Lung (tissue), 12 donors: ENCODE results near the gene PLXNA2. TPM values are rescaled to one million over a fixed set of nuclear protein-coding genes. Genes with fewer than 3 reads are reported as not detected.

Experiments
- ATAC-seq: fragments of 200-7000 bp; cut with Tn5 transposase; one replicate; pipeline ENCODE4 v1.9.1; 2020; ENCODE audit warnings: moderate number of reproducible peaks; ENCODE audit not compliant: insufficient read depth, low FRiP score
- DNase-seq, 3 donors: peaks; one replicate each; pipeline ENCODE4 v3.0.0-alpha.2; 2013 to 2017
- H3K27ac ChIP-seq, 2 donors: one replicate each; pipeline ENCODE4 v1.5.1; 2013; ENCODE audit warnings: mild to moderate bottlenecking in 2 of 2, moderate library complexity in 2 of 2, control low read depth in 1 of 2, inconsistent platforms in 1 of 2, low read depth in 1 of 2, low read length in 1 of 2
- H3K27me3 ChIP-seq, 3 donors: one replicate each; pipeline ENCODE4 v1.5.1; 2013; ENCODE audit warnings: low read length in 2 of 3; ENCODE audit not compliant: control insufficient read depth in 3 of 3, insufficient read depth in 3 of 3
- H3K36me3 ChIP-seq, 4 donors: one replicate each; pipeline ENCODE4 v1.5.1; 2013; ENCODE audit warnings: low read length in 4 of 4, mild to moderate bottlenecking in 1 of 4, moderate library complexity in 1 of 4; ENCODE audit not compliant: control insufficient read depth in 4 of 4, insufficient read depth in 4 of 4
- H3K4me1 ChIP-seq, 5 donors: one replicate each; pipeline ENCODE4 v1.5.1; 2013; ENCODE audit warnings: low read length in 5 of 5, mild to moderate bottlenecking in 2 of 5, moderate library complexity in 1 of 5; ENCODE audit not compliant: control insufficient read depth in 5 of 5, insufficient read depth in 5 of 5
- H3K4me3 ChIP-seq: one replicate; pipeline ENCODE4 v1.5.1; 2013; ENCODE audit warnings: mild to moderate bottlenecking, control low read depth, moderate library complexity
- H3K9ac ChIP-seq, 2 donors: one replicate each; pipeline ENCODE4 v1.5.1; 2013; ENCODE audit warnings: low read length in 2 of 2, control low read depth in 1 of 2; ENCODE audit not compliant: insufficient read depth in 1 of 2
- H3K9me3 ChIP-seq, 4 donors: one replicate each; pipeline ENCODE4 v1.5.1; 2013; ENCODE audit warnings: low read length in 3 of 4, mild to moderate bottlenecking in 1 of 4, moderate library complexity in 1 of 4; ENCODE audit not compliant: control insufficient read depth in 4 of 4, insufficient read depth in 3 of 4
- CTCF ChIP-seq: IDR thresholded peaks from 2 replicates; pipeline ENCODE4 v1.5.1; 2012; ENCODE audit warnings: mild to moderate bottlenecking; ENCODE audit errors: control extremely low read depth, extremely low read depth
- WGBS, 2 donors: extraction: QIAGEN DNeasy Blood & Tissue Kit; methylation state at CpG; one replicate each; pipeline ENCODE4 v1.1.7; 2013; 5-methylcytosine and 5-hydroxymethylcytosine counted together
- polyA plus RNA-seq, 2 donors: library from polyadenylated mRNA; stranded (reverse); fragments of 200-250 nt; gene quantifications; one replicate each; pipeline ENCODE4 v1.2.1, GENCODE V29; 2013
- total RNA-seq, 2 donors: library from RNA; depleted of rRNA in 1 of 2; stranded (reverse); fragments of >200 nt in 1 of 2; gene quantifications; one replicate each; pipeline ENCODE4 v1.2.1, GENCODE V29; 2014 to 2021
- donor health status: control.
- donor health status: control.
- donor health status: Bipolar disorder and iron deficiency.
- donor health status: healthy.
- donor health status: DM: yes; HTN: yes; CAD: no.

Gene PLXNA2
- total and polyA plus RNA-seq, 4 donors: 13.2 to 118 (median 32.6) TPM

GRCh38 chr1:208118306-208118705, 125.9 kb downstream of the PLXNA2 start:
- 66 to 73% methylated on average over 5 of the region's 5 CpGs for WGBS, 2 donors

GRCh38 chr1:208117826-208118225, 126.4 kb downstream of the PLXNA2 start:
- ATAC-seq (no peak), DNase-seq (no peak)
- Histone ChIP-seq H3K4me1 (peaks cover 0 to 4% (median 0%) of the 10 kb centered on the region in 5 donors), H3K27me3 (no peaks in the 10 kb centered on the region), H3K27ac (no peak overlapping the region), H3K9ac (no peak overlapping the region), H3K9me3 (no peaks in the 10 kb centered on the region), H3K4me3 (no peak overlapping the region), H3K36me3 (no peaks in the 10 kb centered on the region)
- no peak for TF ChIP-seq CTCF
- 71 to 87% methylated on average over 4 of the region's 4 CpGs for WGBS, 2 donors

More at GRCh38 chr1:208118306-208118705, 125.9 kb downstream of the PLXNA2 start:
- no peak for TF ChIP-seq CTCF
- H3K27me3 ChIP-seq: no peaks in the 10 kb centered on the region
- H3K9me3 ChIP-seq: no peaks in the 10 kb centered on the region
- no peak overlapping the region for H3K4me3 ChIP-seq
- no peaks in the 10 kb centered on the region for H3K36me3 ChIP-seq
- no peak overlapping the region for H3K9ac ChIP-seq
- DNase-seq (no peak), ATAC-seq (no peak)
- H3K27ac ChIP-seq: no peak overlapping the region
- H3K4me1 ChIP-seq: peaks cover 0 to 4% (median 0%) of the 10 kb centered on the region in 5 donors

DNA sequence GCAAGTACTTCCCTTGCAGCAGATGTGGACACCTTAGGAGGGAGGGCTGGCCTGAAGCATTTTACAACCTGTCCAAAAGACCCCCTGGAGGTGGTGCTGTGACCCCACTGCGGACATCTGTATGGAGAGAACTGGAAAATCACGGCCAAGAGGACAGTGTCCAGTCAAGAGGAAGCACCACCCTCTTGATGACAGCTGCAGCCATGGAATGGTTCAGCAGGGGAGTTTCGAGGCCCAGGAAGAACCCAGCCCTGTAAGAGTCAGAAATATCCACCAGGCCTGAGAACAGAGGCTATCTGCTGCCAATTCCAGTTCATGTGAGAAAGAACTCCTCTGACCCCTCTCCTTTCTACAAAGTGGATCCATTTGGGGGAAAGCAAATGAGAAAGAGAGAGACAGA, 126.8 kb downstream of the PLXNA2 start:
- no peak for DNase-seq
- no peak for TF ChIP-seq CTCF
- H3K4me1 ChIP-seq: peaks cover 0 to 4% (median 0%) of the 10 kb centered on the region in 5 donors
- ATAC-seq: no peak
- no peaks in the 10 kb centered on the region for H3K9me3 ChIP-seq
- no peaks in the 10 kb centered on the region for H3K27me3 ChIP-seq
- H3K4me3 ChIP-seq: no peak overlapping the region
- H3K9ac ChIP-seq: no peak overlapping the region
- WGBS, 2 donors: 69 to 70% methylated on average over 3 of the region's 3 CpGs
- no peak overlapping the region for H3K27ac ChIP-seq
- no peaks in the 10 kb centered on the region for H3K36me3 ChIP-seq
